Naive thymus-derived CD4-positive, alpha-beta T cell (primary cell): ENCODE measurements around the gene RHEB. TPM values are rescaled to one million over a fixed set of nuclear protein-coding genes. Genes with fewer than 3 reads are reported as not detected.
A peak's percentile ranks its signal among the peaks of the same experiment; 100 is the strongest.

Source experiments
- ATAC-seq: fragments of 150-1000 bp; cut with Tn5 transposase; 2 replicates; pipeline ENCODE4 v1.10.0; 2021; ENCODE audit warnings: mild to moderate bottlenecking, moderate library complexity
- CTCF ChIA-PET: fragments of 350-600 bp; sonication (Branson Sonifier 250); formaldehyde crosslinking; loops from one replicate; lab custom pipeline; 2021; ENCODE audit warnings: antibody characterized with exemption; lab: Charles Lee
- POLR2A ChIA-PET: fragments of 350-600 bp; sonication (Branson Sonifier 250); formaldehyde crosslinking; loops from one replicate; lab custom pipeline; 2021; ENCODE audit warnings: antibody characterized with exemption, inconsistent platforms; lab: Charles Lee
- DNase-seq, 9 donors: peaks; one replicate each; pipeline versions ENCODE4 v3.0.0 to v3.0.0-alpha.2; 2020 to 2022; ENCODE audit warnings: mixed read lengths in 1 of 9
- H3K27ac ChIP-seq: one replicate; pipeline ENCODE4 v1.7.0; 2013; ENCODE audit warnings: mild to moderate bottlenecking, low read depth, low read length, moderate library complexity
- H3K27me3 ChIP-seq, 2 donors: one replicate each; pipeline ENCODE4 v1.7.0; 2013; ENCODE audit warnings: low read length in 2 of 2, mild to moderate bottlenecking in 2 of 2, moderate library complexity in 2 of 2; ENCODE audit not compliant: control insufficient read depth in 2 of 2, insufficient read depth in 2 of 2
- H3K36me3 ChIP-seq, 3 experiments: 1 replicate in 2 of 3; 2 replicates in 1 of 3; pipeline ENCODE4 v1.7.0; 2013; ENCODE audit warnings: low read length in 3 of 3, mild to moderate bottlenecking in 3 of 3, moderate library complexity in 1 of 3; ENCODE audit not compliant: insufficient read depth in 3 of 3, control insufficient read depth in 2 of 3
- H3K4me1 ChIP-seq, 2 donors: one replicate each; pipeline ENCODE4 v1.7.0; 2013; ENCODE audit warnings: low read length in 2 of 2, mild to moderate bottlenecking in 2 of 2, moderate library complexity in 1 of 2; ENCODE audit not compliant: control insufficient read depth in 2 of 2, insufficient read depth in 2 of 2
- H3K4me3 ChIP-seq: 2 replicates; pipeline ENCODE4 v1.7.0; 2013; ENCODE audit warnings: mild to moderate bottlenecking, low read length
- H3K9me3 ChIP-seq, 3 experiments: 1 replicate in 2 of 3; 2 replicates in 1 of 3; pipeline ENCODE4 v1.7.0; 2013; ENCODE audit warnings: low read length in 3 of 3; ENCODE audit not compliant: control insufficient read depth in 2 of 3
- H3K27ac Mint-ChIP-seq, 9 donors: one replicate each; pipeline ENCODE4 v1.8.0; 2020 to 2022; ENCODE audit warnings: mixed read lengths in 9 of 9, mild to moderate bottlenecking in 8 of 9, moderate library complexity in 5 of 9, inconsistent platforms in 2 of 9
- H3K27me3 Mint-ChIP-seq, 5 donors: one replicate each; pipeline ENCODE4 v1.8.0; 2021 to 2022; ENCODE audit warnings: mixed read lengths in 5 of 5, mild to moderate bottlenecking in 1 of 5
- H3K36me3 Mint-ChIP-seq, 5 donors: one replicate each; pipeline ENCODE4 v1.8.0; 2020 to 2022; ENCODE audit warnings: mixed read lengths in 5 of 5, mild to moderate bottlenecking in 3 of 5, inconsistent platforms in 1 of 5
- H3K4me1 Mint-ChIP-seq, 7 donors: one replicate each; pipeline ENCODE4 v1.8.0; 2020 to 2022; ENCODE audit warnings: mixed read lengths in 7 of 7, mild to moderate bottlenecking in 3 of 7, inconsistent platforms in 1 of 7
- H3K4me3 Mint-ChIP-seq, 10 donors: one replicate each; pipeline ENCODE4 v1.8.0; 2020 to 2022; ENCODE audit warnings: mild to moderate bottlenecking in 10 of 10, mixed read lengths in 10 of 10, moderate library complexity in 6 of 10, inconsistent platforms in 2 of 10
- H3K9me3 Mint-ChIP-seq, 11 donors: one replicate each; pipeline ENCODE4 v1.8.0; 2020 to 2022; ENCODE audit warnings: mixed read lengths in 11 of 11, mild to moderate bottlenecking in 4 of 11, inconsistent platforms in 1 of 11, moderate library complexity in 1 of 11
- intact Hi-C, 2 donors: fragments of 100-400 bp; cut with micrococcal nuclease; formaldehyde crosslinking; loops; one replicate each; pipeline ENCODE4 v1.15.1; 2023
- polyA plus RNA-seq, 2 donors: library from polyadenylated mRNA; unstranded; fragments of 300-500 nt; fragmentation: Illumina TruSeq; gene quantifications; one replicate each; pipeline ENCODE4 v1.2.3, GENCODE V29; 2021
- total RNA-seq, 6 experiments: library from RNA in 5 of 6; stranded (reverse) in 5 of 6; gene quantifications; 1 replicate in 5 of 6; 2 replicates in 1 of 6; pipeline ENCODE4 v1.2.3 and lab custom pipeline; 2021 to 2026

Gene RHEB
- total and polyA plus RNA-seq, 7 experiments from 2014 or later, result 31.2 to 62.6 (median 50.8) TPM

- Mint-ChIP-seq H3K27ac (peak within 1 kb of the TSS in 7 of 9 donors; percentile 15 to 98 (median 47)), H3K4me3 (peak within 1 kb of the TSS; percentile 18 to 85 (median 70)), H3K36me3 (no peaks in the 10 kb centered on the region), H3K4me1 (peaks cover 23 to 69% (median 28%) of the 10 kb centered on the region in 7 donors), H3K9me3 (no peaks in the 10 kb centered on the region), H3K27me3 (peaks cover 0 to 33% (median 0%) of the 10 kb centered on the region in 5 donors)
- POLR2A ChIA-PET, result interaction anchor here (0.8 to 1.3 kb wide), 3 partner anchors 10 to 88 kb away, joined by 3 to 5 read pairs (median 3); no protein-coding TSS in a partner anchor
- Histone ChIP-seq H3K27ac (peak within 1 kb of the TSS; percentile 62), H3K9me3 (no peaks in the 10 kb centered on the region), H3K36me3 (no peaks in the 10 kb centered on the region), H3K4me3 (peak within 1 kb of the TSS; percentile 25), H3K27me3 (no peaks in the 10 kb centered on the region), H3K4me1 (peaks cover 0 to 34% of the 10 kb centered on the region in 2 donors)
- peak in 1 of 9 donors; percentile 19 for DNase-seq
- CTCF ChIA-PET, result interaction anchor here (0.6 to 3.4 kb wide), 2 partner anchors 8 to 19 kb away, joined by 4 to 19 read pairs; no protein-coding TSS in a partner anchor
- peak; percentile 45 for ATAC-seq
- intact Hi-C loops, result no loop called here
Observed at GRCh38 chr7:151439855-151440798, 79.6 kb downstream of the RHEB start, which contains the start of gene CRYGN. CRYGN (minus strand) TSS chr7:151440141; CDS start chr7:151439917, 224 bp downstream.

GRCh38 chr7:151438864-151439601, 80.7 kb downstream of the RHEB start:
- H3K27me3 ChIP-seq, result no peaks in the 10 kb centered on the region
- Mint-ChIP-seq H3K4me3 (peak overlapping the region in 8 of 10 donors; percentile 18 to 85 (median 70)), H3K27ac (peak overlapping the region in 3 of 9 donors; percentile 68 to 96 (median 71)), H3K27me3 (peaks cover 0 to 27% (median 0%) of the 10 kb centered on the region in 5 donors), H3K36me3 (no peaks in the 10 kb centered on the region), H3K4me1 (peaks cover 23 to 72% (median 30%) of the 10 kb centered on the region in 7 donors), H3K9me3 (no peaks in the 10 kb centered on the region)
- peaks cover 0 to 37% of the 10 kb centered on the region in 2 donors for H3K4me1 ChIP-seq
- DNase-seq (peak in 1 of 9 donors; percentile 12), ATAC-seq (no peak)
- H3K4me3 ChIP-seq, result peak overlapping the region; percentile 25
- peak overlapping the region; percentile 62 for H3K27ac ChIP-seq
- POLR2A ChIA-PET, result no interaction called here
- CTCF ChIA-PET, result interaction anchor here (0.5 to 3.4 kb wide), 3 partner anchors 9 to 76 kb away, joined by 3 to 19 read pairs (median 3); no protein-coding TSS in a partner anchor
- intact Hi-C loops, result no loop called here
- H3K9me3 ChIP-seq, result no peaks in the 10 kb centered on the region
- no peaks in the 10 kb centered on the region for H3K36me3 ChIP-seq

- H3K27me3 ChIP-seq, result no peaks in the 10 kb centered on the region
- no peaks in the 10 kb centered on the region for H3K36me3 ChIP-seq
- POLR2A ChIA-PET, result no interaction called here
- H3K9me3 ChIP-seq, result no peaks in the 10 kb centered on the region
- no peak for ATAC-seq
- peaks cover 7 to 47% of the 10 kb centered on the region in 2 donors for H3K4me1 ChIP-seq
- CTCF ChIA-PET, result interaction anchor here (1.0 to 3.4 kb wide), 4 partner anchors 10 to 122 kb away, joined by 3 to 19 read pairs (median 4); no protein-coding TSS in a partner anchor
- Mint-ChIP-seq H3K36me3 (no peaks in the 10 kb centered on the region), H3K4me3 (no peak overlapping the region), H3K27ac (no peak overlapping the region), H3K9me3 (no peaks in the 10 kb centered on the region), H3K27me3 (peaks cover 0 to 23% (median 0%) of the 10 kb centered on the region in 5 donors), H3K4me1 (peaks cover 22 to 73% (median 35%) of the 10 kb centered on the region in 7 donors)
- DNase-seq, result no peak
- no peak overlapping the region for H3K27ac ChIP-seq
- intact Hi-C loops, result no loop called here
- no peak overlapping the region for H3K4me3 ChIP-seq
Observed at GRCh38 chr7:151437866-151438516, 81.7 kb downstream of the RHEB start.

- H3K27ac Mint-ChIP-seq, result peak overlapping the region in 3 of 9 donors; percentile 49 to 87 (median 71)
- ChIA-PET POLR2A (no interaction called here), CTCF (interaction anchor here (1.0 to 3.4 kb wide), 3 partner anchors 11 to 121 kb away, joined by 3 to 19 read pairs (median 5); no protein-coding TSS in a partner anchor)
- H3K27me3 Mint-ChIP-seq, result peaks cover 0 to 19% (median 0%) of the 10 kb centered on the region in 5 donors
- ATAC-seq, result no peak
- H3K9me3 Mint-ChIP-seq, result no peaks in the 10 kb centered on the region
- peak overlapping the region in 1 of 10 donors; percentile 34 for H3K4me3 Mint-ChIP-seq
- H3K27ac ChIP-seq, result no peak overlapping the region
- H3K4me3 ChIP-seq, result no peak overlapping the region
- no peaks in the 10 kb centered on the region for H3K36me3 ChIP-seq
- H3K27me3 ChIP-seq, result no peaks in the 10 kb centered on the region
- intact Hi-C loops, result no loop called here
- no peaks in the 10 kb centered on the region for H3K36me3 Mint-ChIP-seq
- DNase-seq, result no peak
- peaks cover 15 to 55% of the 10 kb centered on the region in 2 donors for H3K4me1 ChIP-seq
- H3K4me1 Mint-ChIP-seq, result peaks cover 23 to 72% (median 37%) of the 10 kb centered on the region in 7 donors
- no peaks in the 10 kb centered on the region for H3K9me3 ChIP-seq
Observed at GRCh38 chr7:151437159-151437553, 82.5 kb downstream of the RHEB start.

GRCh38 chr7:151436446-151437158, 83.1 kb downstream of the RHEB start:
- no peak overlapping the region for H3K27ac ChIP-seq
- ATAC-seq (no peak), DNase-seq (no peak)
- peaks cover 19 to 55% of the 10 kb centered on the region in 2 donors for H3K4me1 ChIP-seq
- no peaks in the 10 kb centered on the region for H3K36me3 ChIP-seq
- Mint-ChIP-seq H3K27ac (peak overlapping the region in 4 of 9 donors; percentile 26 to 87 (median 60)), H3K9me3 (no peaks in the 10 kb centered on the region), H3K27me3 (peaks cover 0 to 15% (median 0%) of the 10 kb centered on the region in 5 donors), H3K4me1 (peaks cover 20 to 68% (median 32%) of the 10 kb centered on the region in 7 donors), H3K36me3 (no peaks in the 10 kb centered on the region), H3K4me3 (peak overlapping the region in 1 of 10 donors; percentile 34)
- no peaks in the 10 kb centered on the region for H3K27me3 ChIP-seq
- no peak overlapping the region for H3K4me3 ChIP-seq
- intact Hi-C loops, result no loop called here
- CTCF ChIA-PET, result interaction anchor here (1.0 to 3.4 kb wide), 2 partner anchors 11 to 25 kb away, joined by 3 to 19 read pairs; no protein-coding TSS in a partner anchor
- POLR2A ChIA-PET, result no interaction called here
- no peaks in the 10 kb centered on the region for H3K9me3 ChIP-seq
